ENCODE results near the gene BRD1. TPM values are rescaled to one million over a fixed set of nuclear protein-coding genes. Genes with fewer than 3 reads are reported as not detected.

The BRD1 gene
- total and polyA plus RNA-seq, 4 donors: 16.6 to 51.5 (median 28.1) TPM

- DNase-seq (no peak), ATAC-seq (ENCODE audit: insufficient read depth, low FRiP score) (no peak)
- TF ChIP-seq CTCF (IDR thresholded peaks at IDR 0.05; ENCODE audit: control extremely low read depth, extremely low read depth): no peak
- Histone ChIP-seq H3K9ac (ENCODE audit: insufficient read depth in 1 of 2, low read length in 2 of 2) (no peak overlapping the region), H3K4me3 (no peak overlapping the region), H3K36me3 (ENCODE audit: control insufficient read depth in 4 of 4, insufficient read depth in 4 of 4, low read length in 4 of 4) (peaks cover 9 to 60% (median 25%) of the 10 kb centered on the region in 4 donors), H3K27me3 (ENCODE audit: control insufficient read depth in 3 of 3, insufficient read depth in 3 of 3, low read length in 2 of 3) (no peaks in the 10 kb centered on the region), H3K9me3 (ENCODE audit: control insufficient read depth in 4 of 4, insufficient read depth in 3 of 4, low read length in 3 of 4) (no peaks in the 10 kb centered on the region), H3K27ac (ENCODE audit: low read depth in 1 of 2, low read length in 1 of 2) (no peak overlapping the region), H3K4me1 (ENCODE audit: control insufficient read depth in 5 of 5, insufficient read depth in 5 of 5, low read length in 5 of 5) (peaks cover 0 to 14% (median 6%) of the 10 kb centered on the region in 5 donors)
- WGBS, 2 donors: 95% methylated on average over 29 of the region's 29 CpGs
Measured at GRCh38 chr22:49776891-49777290, 50.8 kb downstream of the BRD1 start.

- no peak overlapping the region for H3K27ac ChIP-seq (ENCODE audit: low read depth in 1 of 2, low read length in 1 of 2)
- DNase-seq: no peak
- no peak overlapping the region for H3K4me3 ChIP-seq
- H3K4me1 ChIP-seq (ENCODE audit: control insufficient read depth in 5 of 5, insufficient read depth in 5 of 5, low read length in 5 of 5): peaks cover 0 to 10% (median 5%) of the 10 kb centered on the region in 5 donors
- TF ChIP-seq CTCF (IDR thresholded peaks at IDR 0.05; ENCODE audit: control extremely low read depth, extremely low read depth): no peak
- H3K9ac ChIP-seq (ENCODE audit: insufficient read depth in 1 of 2, low read length in 2 of 2): no peak overlapping the region
- ATAC-seq (ENCODE audit: insufficient read depth, low FRiP score): no peak
- 96% methylated on average over 31 of the region's 31 CpGs for WGBS, 2 donors
- no peaks in the 10 kb centered on the region for H3K9me3 ChIP-seq (ENCODE audit: control insufficient read depth in 4 of 4, insufficient read depth in 3 of 4, low read length in 3 of 4)
- H3K36me3 ChIP-seq (ENCODE audit: control insufficient read depth in 4 of 4, insufficient read depth in 4 of 4, low read length in 4 of 4): peaks cover 9 to 56% (median 23%) of the 10 kb centered on the region in 4 donors
- no peaks in the 10 kb centered on the region for H3K27me3 ChIP-seq (ENCODE audit: control insufficient read depth in 3 of 3, insufficient read depth in 3 of 3, low read length in 2 of 3)
Measured at GRCh38 chr22:49775867-49776511, 51.7 kb downstream of the BRD1 start.

- Histone ChIP-seq H3K27me3 (ENCODE audit: control insufficient read depth in 3 of 3, insufficient read depth in 3 of 3, low read length in 2 of 3) (no peaks in the 10 kb centered on the region), H3K9me3 (ENCODE audit: control insufficient read depth in 4 of 4, insufficient read depth in 3 of 4, low read length in 3 of 4) (no peaks in the 10 kb centered on the region), H3K4me1 (ENCODE audit: control insufficient read depth in 5 of 5, insufficient read depth in 5 of 5, low read length in 5 of 5) (peaks cover 0 to 10% (median 5%) of the 10 kb centered on the region in 5 donors), H3K9ac (ENCODE audit: insufficient read depth in 1 of 2, low read length in 2 of 2) (no peak overlapping the region), H3K36me3 (ENCODE audit: control insufficient read depth in 4 of 4, insufficient read depth in 4 of 4, low read length in 4 of 4) (peaks cover 9 to 55% (median 23%) of the 10 kb centered on the region in 4 donors), H3K4me3 (no peak overlapping the region), H3K27ac (ENCODE audit: low read depth in 1 of 2, low read length in 1 of 2) (no peak overlapping the region)
- TF ChIP-seq CTCF (IDR thresholded peaks at IDR 0.05; ENCODE audit: control extremely low read depth, extremely low read depth): no peak
- 95 to 96% methylated on average over 26 of the region's 26 CpGs for WGBS, 2 donors
- ATAC-seq (ENCODE audit: insufficient read depth, low FRiP score) (no peak), DNase-seq (no peak)
Measured at GRCh38 chr22:49775191-49775866, 52.3 kb downstream of the BRD1 start.

All from lung (tissue), 12 donors.